Mesodermal cell (in vitro differentiated cells): ENCODE measurements around the gene MYOF. TPM values are rescaled to one million over a fixed set of nuclear protein-coding genes. Genes with fewer than 3 reads are reported as not detected.

Source experiments
- H3K27ac ChIP-seq: 2 replicates; pipeline ENCODE4 v1.7.0; 2013; ENCODE audit warnings: mild to moderate bottlenecking, low read depth, low read length, moderate library complexity; ENCODE audit not compliant: severe bottlenecking
- H3K36me3 ChIP-seq: 2 replicates; pipeline ENCODE4 v1.7.1; 2013; ENCODE audit warnings: mild to moderate bottlenecking, low read length, moderate library complexity; ENCODE audit not compliant: control insufficient read depth, insufficient read depth
- H3K4me1 ChIP-seq: one replicate; pipeline ENCODE4 v1.7.1; 2013; ENCODE audit warnings: mild to moderate bottlenecking, low read length; ENCODE audit not compliant: insufficient read depth, control insufficient read depth, poor library complexity, severe bottlenecking
- H3K4me3 ChIP-seq: 2 replicates; pipeline ENCODE4 v1.7.0; 2013; ENCODE audit warnings: low read length, control low read depth, mild to moderate bottlenecking; ENCODE audit not compliant: insufficient read depth, poor library complexity, severe bottlenecking; ENCODE audit errors: extremely low read depth
- H3K9me3 ChIP-seq: 2 replicates; pipeline ENCODE4 v1.7.1; 2013; ENCODE audit warnings: mild to moderate bottlenecking, low read length, moderate library complexity; ENCODE audit not compliant: control insufficient read depth
- WGBS, 2 experiments: methylation state at CpG; one replicate each; pipeline ENCODE4 v1.1.5; 2013; ENCODE audit warnings: missing lambda C conversion rate in 2 of 2; ENCODE audit not compliant: insufficient coverage in 2 of 2; 5-methylcytosine and 5-hydroxymethylcytosine counted together
- polyA plus RNA-seq, 2 experiments: library from polyadenylated mRNA; stranded (reverse); fragments of 50-300 nt; gene quantifications; one replicate each; pipeline ENCODE4 v1.2.3, GENCODE V29; 2013

MYOF gene
- polyA plus RNA-seq (2013, experiment 1 of 2): 49.1 TPM
- 44.0 TPM for polyA plus RNA-seq (2013, experiment 2 of 2)

- H3K27ac ChIP-seq: peak within 1 kb of the TSS; percentile 83
- H3K4me3 ChIP-seq: peak within 1 kb of the TSS; percentile 61
- H3K9me3 ChIP-seq: no peaks in the 10 kb centered on the region
- peaks cover 15% of the 10 kb centered on the region for H3K4me1 ChIP-seq
- H3K36me3 ChIP-seq: peaks cover 4% of the 10 kb centered on the region
- WGBS, 2 experiments: 1 to 2% methylated on average over 12 to 18 of the region's 27 CpGs
These were observed at the start of gene MYOF for GRCh38 chr10:93482145-93482834. Gene MYOF, minus strand, starts transcription at chr10:93482334. Its CDS starts 140 bp downstream, at chr10:93482194.

- peaks cover 13% of the 10 kb centered on the region for H3K9me3 ChIP-seq
These were observed 36.4 kb upstream of the MYOF start for GRCh38 chr10:93518531-93518930.

GRCh38 chr10:93516006-93516380 is 33.9 kb upstream of the MYOF start:
- no CpG with 5 or more reads among the region's 1 CpG for WGBS, 2 experiments
- Histone ChIP-seq H3K4me1 (no peaks in the 10 kb centered on the region), H3K9me3 (peaks cover 11% of the 10 kb centered on the region), H3K4me3 (no peak overlapping the region), H3K27ac (no peak overlapping the region), H3K36me3 (peaks cover 76% of the 10 kb centered on the region)

More at GRCh38 chr10:93518531-93518930, 36.4 kb upstream of the MYOF start:
- peaks cover 78% of the 10 kb centered on the region for H3K36me3 ChIP-seq
- no peak overlapping the region for H3K27ac ChIP-seq
- WGBS, 2 experiments: 96 to 100% methylated on average over 2 to 4 of the region's 4 CpGs
- no peak overlapping the region for H3K4me3 ChIP-seq
- no peaks in the 10 kb centered on the region for H3K4me1 ChIP-seq

GRCh38 chr10:93515071-93516005 is 33.2 kb upstream of the MYOF start:
- WGBS, 2 experiments: 83 to 87% methylated on average over 1 to 5 of the region's 8 CpGs
- Histone ChIP-seq H3K9me3 (peaks cover 9% of the 10 kb centered on the region), H3K27ac (no peak overlapping the region), H3K4me1 (no peaks in the 10 kb centered on the region), H3K36me3 (peaks cover 75% of the 10 kb centered on the region), H3K4me3 (no peak overlapping the region)

GRCh38 chr10:93514521-93514920 is 32.4 kb upstream of the MYOF start:
- no peaks in the 10 kb centered on the region for H3K4me1 ChIP-seq
- 92% methylated on average over 2 of the region's 4 CpGs for WGBS, 2 experiments
- H3K27ac ChIP-seq: no peak overlapping the region
- peaks cover 72% of the 10 kb centered on the region for H3K36me3 ChIP-seq
- H3K4me3 ChIP-seq: no peak overlapping the region
- peaks cover 4% of the 10 kb centered on the region for H3K9me3 ChIP-seq

GRCh38 chr10:93513091-93513490 is 31.0 kb upstream of the MYOF start:
- Histone ChIP-seq H3K9me3 (peaks cover 4% of the 10 kb centered on the region), H3K36me3 (peaks cover 70% of the 10 kb centered on the region), H3K27ac (no peak overlapping the region), H3K4me3 (no peak overlapping the region), H3K4me1 (no peaks in the 10 kb centered on the region)
- WGBS, 2 experiments: no CpG with 5 or more reads among the region's 1 CpG

GRCh38 chr10:93512565-93512964 is 30.4 kb upstream of the MYOF start:
- H3K36me3 ChIP-seq: peaks cover 70% of the 10 kb centered on the region
- H3K4me1 ChIP-seq: no peaks in the 10 kb centered on the region
- H3K4me3 ChIP-seq: no peak overlapping the region
- 100% methylated on average over 1 of the region's 1 CpG for WGBS, 2 experiments
- no peak overlapping the region for H3K27ac ChIP-seq
- H3K9me3 ChIP-seq: peaks cover 1% of the 10 kb centered on the region

GRCh38 chr10:93509816-93510215 is 27.7 kb upstream of the MYOF start:
- H3K4me1 ChIP-seq: no peaks in the 10 kb centered on the region

GRCh38 chr10:93505075-93505474 is 22.9 kb upstream of the MYOF start:
- Histone ChIP-seq H3K27ac (no peak overlapping the region), H3K36me3 (peaks cover 74% of the 10 kb centered on the region), H3K4me3 (no peak overlapping the region), H3K4me1 (no peaks in the 10 kb centered on the region), H3K9me3 (no peaks in the 10 kb centered on the region)
- no CpG with 5 or more reads among the region's 2 CpGs for WGBS, 2 experiments

More at GRCh38 chr10:93509816-93510215, 27.7 kb upstream of the MYOF start:
- Histone ChIP-seq H3K27ac (no peak overlapping the region), H3K36me3 (peaks cover 71% of the 10 kb centered on the region), H3K9me3 (no peaks in the 10 kb centered on the region), H3K4me3 (no peak overlapping the region)
- 100% methylated on average over 1 to 4 of the region's 8 CpGs for WGBS, 2 experiments

GRCh38 chr10:93503075-93503474 is 20.9 kb upstream of the MYOF start:
- Histone ChIP-seq H3K4me1 (no peaks in the 10 kb centered on the region), H3K27ac (no peak overlapping the region), H3K9me3 (no peaks in the 10 kb centered on the region), H3K36me3 (peaks cover 58% of the 10 kb centered on the region), H3K4me3 (no peak overlapping the region)
- WGBS, 2 experiments: 92 to 96% methylated on average over 5 of the region's 6 CpGs
